Measurements from ENCODE around the gene PRIMPOL. TPM values are rescaled to one million over a fixed set of nuclear protein-coding genes. Genes with fewer than 3 reads are reported as not detected.
"Not testable (repeated sequence)": the region's sequence is repeated elsewhere in the genome, so short reads cannot be mapped to it uniquely, and the experiment has no call there.

The PRIMPOL gene
- polyA plus RNA-seq, 5 donors, result 38.9 to 54.2 (median 45.5) TPM

- DNase-seq, result no peak
Observed at GRCh38 chr4:184705692-184706091, 56.2 kb downstream of the PRIMPOL start.

- no peak for DNase-seq
Observed at GRCh38 chr4:184706453-184706852, 56.9 kb downstream of the PRIMPOL start.

- DNase-seq, result no peak
Observed at GRCh38 chr4:184712322-184712721, 62.8 kb downstream of the PRIMPOL start.

- no peak for DNase-seq
Observed at GRCh38 chr4:184713887-184714286, 64.3 kb downstream of the PRIMPOL start.

- DNase-seq, result no peak
Observed at GRCh38 chr4:184715526-184715925, 66.0 kb downstream of the PRIMPOL start.

GRCh38 chr4:184719407-184719806, 69.9 kb downstream of the PRIMPOL start:
- no peak for DNase-seq

GRCh38 chr4:184721254-184721653, 71.7 kb downstream of the PRIMPOL start:
- no peak for DNase-seq

GRCh38 chr4:184722798-184723197, 73.3 kb downstream of the PRIMPOL start:
- DNase-seq, result no peak

GRCh38 chr4:184727430-184727829, 77.9 kb downstream of the PRIMPOL start:
- no peak for DNase-seq

- no peak for DNase-seq
Observed at GRCh38 chr4:184728858-184729257, 79.3 kb downstream of the PRIMPOL start.

GRCh38 chr4:184729946-184730345, 80.4 kb downstream of the PRIMPOL start:
- no peak for DNase-seq

GRCh38 chr4:184731056-184731455, 81.5 kb downstream of the PRIMPOL start:
- DNase-seq, result no peak

- no peak for DNase-seq
Observed at GRCh38 chr4:184732126-184732525, 82.6 kb downstream of the PRIMPOL start.

- DNase-seq, result peak; percentile 98 to 99
Observed at GRCh38 chr4:184733654-184734524, 84.4 kb downstream of the PRIMPOL start, which contains the start of gene CENPU. Gene CENPU (minus strand): TSS chr4:184734096. CDS start chr4:184734062, 34 bp downstream.

- DNase-seq, result no peak
Observed at GRCh38 chr4:184734758-184735157, 85.2 kb downstream of the PRIMPOL start.

- not testable (repeated sequence) for DNase-seq
Observed at GRCh38 chr4:184739575-184739974, 90.0 kb downstream of the PRIMPOL start.

GRCh38 chr4:184740980-184741391, 91.4 kb downstream of the PRIMPOL start:
- no peak for DNase-seq

- not testable (repeated sequence) for DNase-seq
Observed at GRCh38 chr4:184741651-184742050, 92.1 kb downstream of the PRIMPOL start.

- no peak for DNase-seq
Observed at GRCh38 chr4:184743650-184744049, 94.1 kb downstream of the PRIMPOL start.

- no peak for DNase-seq
Observed at GRCh38 chr4:184744236-184744635, 94.7 kb downstream of the PRIMPOL start.

All from right lung (tissue), 5 donors.